ENCODE measurements around the gene CDC73.

DNA sequence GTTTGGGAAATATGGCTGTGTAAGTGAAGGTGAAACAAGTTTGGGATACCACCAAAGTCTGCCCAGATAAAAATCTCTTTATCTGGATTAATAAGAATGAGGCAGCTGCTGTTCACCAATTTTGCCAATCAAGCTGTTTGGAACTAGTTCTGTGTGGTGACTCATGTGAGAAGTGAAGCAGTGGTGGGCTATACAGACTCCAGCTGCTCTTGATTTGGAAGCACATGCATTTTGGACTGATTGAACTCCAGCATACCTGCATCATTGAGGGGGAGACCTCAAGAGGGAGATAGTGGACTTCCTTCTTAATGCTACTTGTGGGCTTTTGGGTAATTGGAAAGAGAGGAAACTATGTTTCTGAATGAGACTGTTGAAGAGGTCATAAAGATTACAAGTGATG, 163.8 kb downstream of the CDC73 start:
- TF ChIP-seq, protein P1, sequence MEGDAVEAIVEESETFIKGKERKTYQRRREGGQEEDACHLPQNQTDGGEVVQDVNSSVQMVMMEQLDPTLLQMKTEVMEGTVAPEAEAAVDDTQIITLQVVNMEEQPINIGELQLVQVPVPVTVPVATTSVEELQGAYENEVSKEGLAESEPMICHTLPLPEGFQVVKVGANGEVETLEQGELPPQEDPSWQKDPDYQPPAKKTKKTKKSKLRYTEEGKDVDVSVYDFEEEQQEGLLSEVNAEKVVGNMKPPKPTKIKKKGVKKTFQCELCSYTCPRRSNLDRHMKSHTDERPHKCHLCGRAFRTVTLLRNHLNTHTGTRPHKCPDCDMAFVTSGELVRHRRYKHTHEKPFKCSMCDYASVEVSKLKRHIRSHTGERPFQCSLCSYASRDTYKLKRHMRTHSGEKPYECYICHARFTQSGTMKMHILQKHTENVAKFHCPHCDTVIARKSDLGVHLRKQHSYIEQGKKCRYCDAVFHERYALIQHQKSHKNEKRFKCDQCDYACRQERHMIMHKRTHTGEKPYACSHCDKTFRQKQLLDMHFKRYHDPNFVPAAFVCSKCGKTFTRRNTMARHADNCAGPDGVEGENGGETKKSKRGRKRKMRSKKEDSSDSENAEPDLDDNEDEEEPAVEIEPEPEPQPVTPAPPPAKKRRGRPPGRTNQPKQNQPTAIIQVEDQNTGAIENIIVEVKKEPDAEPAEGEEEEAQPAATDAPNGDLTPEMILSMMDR (IDR thresholded peaks at IDR 0.05 in 2 of 3, conservative IDR thresholded peaks at IDR 0.05 in 1 of 3; ENCODE audit: insufficient read depth in 2 of 3, low read depth in 1 of 3, low read length in 3 of 3), result no peak
- TF ChIP-seq POLR2A (conservative IDR thresholded peaks at IDR 0.05) (no peak), ZNF143 (CRISPR knock-in tag; IDR thresholded peaks at IDR 0.05) (no peak), CREB1 (IDR thresholded peaks at IDR 0.05) (no peak), CREB1 (CRISPR knock-in tag; IDR thresholded peaks at IDR 0.05) (no peak), POLR2AphosphoS2 (IDR thresholded peaks at IDR 0.05; ENCODE audit: low read length) (no peak), MAFK (IDR thresholded peaks at IDR 0.05; ENCODE audit: low read length) (no peak), NR2C2 (CRISPR knock-in tag; IDR thresholded peaks at IDR 0.05) (no peak), NR2C2 (tag; IDR thresholded peaks at IDR 0.05) (no peak), YY1 (IDR thresholded peaks at IDR 0.05; ENCODE audit: borderline replicate concordance in 1 of 3, control insufficient read depth in 1 of 3, extremely low read depth in 1 of 3, insufficient read depth in 3 of 3, insufficient read length in 1 of 3, insufficient replicate concordance in 2 of 3, low read depth in 1 of 3, low read length in 2 of 3) (no peak), RBM39 (optimal IDR thresholded peaks at IDR 0.05; ENCODE audit: low read depth, low read length) (no peak), EZH2 (IDR thresholded peaks at IDR 0.05; ENCODE audit: borderline replicate concordance, low read depth, low read length) (no peak)
- TF ChIP-seq, protein P2, sequence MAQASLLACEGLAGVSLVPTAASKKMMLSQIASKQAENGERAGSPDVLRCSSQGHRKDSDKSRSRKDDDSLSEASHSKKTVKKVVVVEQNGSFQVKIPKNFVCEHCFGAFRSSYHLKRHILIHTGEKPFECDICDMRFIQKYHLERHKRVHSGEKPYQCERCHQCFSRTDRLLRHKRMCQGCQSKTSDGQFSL (CRISPR knock-in tag; IDR thresholded peaks at IDR 0.05), result no peak
- TF ChIP-seq, protein P2 (tag; IDR thresholded peaks at IDR 0.05), result no peak
- TF ChIP-seq, protein P3, sequence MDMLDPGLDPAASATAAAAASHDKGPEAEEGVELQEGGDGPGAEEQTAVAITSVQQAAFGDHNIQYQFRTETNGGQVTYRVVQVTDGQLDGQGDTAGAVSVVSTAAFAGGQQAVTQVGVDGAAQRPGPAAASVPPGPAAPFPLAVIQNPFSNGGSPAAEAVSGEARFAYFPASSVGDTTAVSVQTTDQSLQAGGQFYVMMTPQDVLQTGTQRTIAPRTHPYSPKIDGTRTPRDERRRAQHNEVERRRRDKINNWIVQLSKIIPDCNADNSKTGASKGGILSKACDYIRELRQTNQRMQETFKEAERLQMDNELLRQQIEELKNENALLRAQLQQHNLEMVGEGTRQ (CRISPR knock-in tag; IDR thresholded peaks at IDR 0.05), result no peak
